SK-N-DZ (cell line): Measurements from ENCODE around the gene TINAG.

Experiments
- DNase-seq: peaks from one replicate; pipeline ENCODE4 v3.0.0-alpha.2; 2015; ENCODE audit warnings: low spot score

TINAG gene

GRCh38 chr6:54427396-54427937 lies 119.2 kb downstream of the TINAG start:
- DNase-seq: no peak

- no peak for DNase-seq
Measured at GRCh38 chr6:54428431-54428830, 120.2 kb downstream of the TINAG start.

- DNase-seq: no peak
Measured at GRCh38 chr6:54431466-54431865, 123.2 kb downstream of the TINAG start.
